NCI-H128 (cell line): ENCODE measurements around the gene DAAM2.

ENCODE experiments used
- DNase-seq: peaks from one replicate; lab custom pipeline; 2025; ENCODE audit not compliant: unreplicated experiment; lab: John Stamatoyannopoulos, UW

Gene DAAM2

DNA sequence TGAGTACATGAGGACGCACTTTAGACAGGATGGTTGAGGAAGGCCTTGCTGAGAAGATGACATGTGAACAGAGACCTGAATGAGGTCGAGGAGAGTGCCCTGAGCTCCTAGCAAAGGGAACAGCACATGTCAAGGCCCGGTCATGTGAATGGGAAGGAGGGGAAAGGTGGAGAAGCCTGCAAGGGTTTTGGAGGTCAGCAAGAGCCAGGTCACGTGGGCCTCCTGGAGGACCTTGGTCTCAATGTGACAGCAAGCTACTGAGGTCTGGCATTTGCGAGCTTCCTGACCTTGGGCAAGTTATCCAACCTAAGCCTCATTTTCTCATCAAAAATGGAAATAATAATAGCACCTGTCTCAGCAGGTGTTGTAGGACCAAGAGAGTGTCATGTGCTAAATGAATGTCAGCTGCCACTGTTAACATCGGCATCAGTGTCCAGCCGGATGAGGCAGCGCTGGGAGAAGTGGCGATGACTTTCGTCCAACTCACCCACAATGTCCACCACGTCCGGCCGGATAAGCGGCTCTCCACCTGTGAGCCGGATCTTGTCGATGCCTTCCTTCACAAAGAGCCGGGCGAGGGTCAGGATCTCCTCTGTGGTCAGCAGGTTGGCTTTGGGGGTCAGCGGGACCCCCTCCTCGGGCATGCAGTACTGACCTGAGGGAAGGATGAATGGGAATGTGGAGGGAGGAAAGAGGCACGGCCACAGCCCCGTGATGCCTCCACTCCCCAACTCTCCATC lies 133.2 kb downstream of the DAAM2 start:
- DNase-seq, result no peak

DNA sequence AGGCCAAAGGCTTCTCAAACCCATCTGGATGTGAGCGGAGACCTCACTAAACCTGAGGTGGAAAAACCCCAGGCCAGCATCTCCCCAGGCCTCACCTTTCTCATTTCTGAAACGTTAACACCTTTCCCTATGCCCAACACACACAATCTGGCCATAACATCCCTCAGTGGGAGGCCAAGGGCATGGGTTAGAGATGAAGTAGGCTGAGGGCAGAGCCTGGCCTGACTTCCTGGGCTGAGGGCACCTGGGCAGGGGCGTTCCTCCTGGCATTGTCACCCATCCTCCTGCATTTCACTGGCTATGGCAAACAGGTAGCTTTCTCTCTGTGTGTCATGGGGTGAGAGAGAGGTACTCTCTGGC lies 133.7 kb downstream of the DAAM2 start:
- DNase-seq, result no peak

DNA sequence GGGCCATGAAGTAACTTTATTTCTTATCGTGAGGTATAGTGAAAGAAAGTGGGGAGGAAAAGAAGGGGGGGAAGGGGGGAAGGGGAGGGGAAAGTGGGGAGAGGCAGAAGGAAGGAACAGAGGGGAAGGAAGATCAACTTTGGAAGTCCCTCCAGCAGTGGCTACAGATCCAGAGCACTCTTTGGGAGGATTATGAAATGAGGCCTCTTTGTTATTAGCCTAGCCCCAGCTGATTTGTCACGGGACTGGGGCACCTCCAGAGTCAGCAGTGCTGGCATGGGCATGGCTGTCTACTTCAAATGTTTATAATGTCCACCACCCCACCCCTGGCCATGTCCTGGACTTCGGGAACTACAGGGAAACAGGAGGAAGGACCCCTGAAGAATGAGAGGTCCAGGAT lies 134.5 kb downstream of the DAAM2 start:
- no peak for DNase-seq

DNA sequence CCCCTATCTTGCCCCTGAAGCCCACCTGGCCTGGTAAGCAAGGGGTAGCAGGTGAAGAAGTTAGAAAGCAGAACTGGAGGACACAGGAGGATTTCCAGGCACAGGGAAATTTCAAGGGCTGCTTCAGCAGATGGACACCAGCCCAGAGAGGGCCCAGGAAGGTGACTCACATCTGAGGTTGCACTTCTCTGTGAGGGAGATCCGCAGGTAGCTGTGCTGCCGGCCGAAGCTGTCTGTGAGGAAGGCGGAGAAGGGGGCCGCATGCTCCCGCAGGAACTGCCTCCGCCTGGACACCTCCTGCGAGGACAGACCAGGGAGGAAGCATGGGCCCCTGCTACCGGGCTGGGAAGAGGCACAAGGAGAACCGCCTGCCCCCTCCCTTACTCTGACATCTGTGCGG lies 135.0 kb downstream of the DAAM2 start:
- no peak for DNase-seq

DNA sequence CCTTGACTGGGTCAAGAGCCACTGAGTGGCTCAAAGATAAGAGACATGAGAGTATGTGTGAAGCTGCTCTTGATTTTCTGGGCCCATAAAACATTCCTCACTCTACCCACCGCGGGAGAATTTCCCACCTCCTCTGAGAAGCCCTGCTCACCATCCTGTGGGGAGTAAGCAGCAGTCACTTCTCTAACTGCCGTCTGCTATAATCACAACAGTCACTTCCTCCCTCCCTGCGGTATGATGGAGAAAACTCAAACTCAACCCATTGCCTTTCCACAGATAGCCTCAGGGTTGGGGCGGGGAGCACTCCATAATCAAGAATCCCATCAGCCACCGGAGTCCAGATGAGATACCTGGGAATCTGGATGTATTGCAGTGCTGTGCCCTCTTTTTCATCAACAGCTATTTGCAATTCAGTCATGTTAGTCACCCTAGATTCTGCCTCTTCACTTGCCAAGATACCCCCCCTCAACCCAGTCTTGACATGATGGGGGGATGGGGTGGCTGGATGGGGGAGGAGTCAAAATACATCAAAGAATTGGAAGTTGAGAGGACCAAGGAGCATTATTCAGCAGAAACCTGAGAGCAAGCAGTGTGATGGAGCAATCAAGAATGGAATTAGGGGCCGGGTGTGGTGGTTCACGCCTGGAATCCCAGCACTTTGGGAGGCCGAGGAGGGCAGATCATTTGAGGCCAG lies 137.0 kb downstream of the DAAM2 start:
- DNase-seq, result no peak

DNA sequence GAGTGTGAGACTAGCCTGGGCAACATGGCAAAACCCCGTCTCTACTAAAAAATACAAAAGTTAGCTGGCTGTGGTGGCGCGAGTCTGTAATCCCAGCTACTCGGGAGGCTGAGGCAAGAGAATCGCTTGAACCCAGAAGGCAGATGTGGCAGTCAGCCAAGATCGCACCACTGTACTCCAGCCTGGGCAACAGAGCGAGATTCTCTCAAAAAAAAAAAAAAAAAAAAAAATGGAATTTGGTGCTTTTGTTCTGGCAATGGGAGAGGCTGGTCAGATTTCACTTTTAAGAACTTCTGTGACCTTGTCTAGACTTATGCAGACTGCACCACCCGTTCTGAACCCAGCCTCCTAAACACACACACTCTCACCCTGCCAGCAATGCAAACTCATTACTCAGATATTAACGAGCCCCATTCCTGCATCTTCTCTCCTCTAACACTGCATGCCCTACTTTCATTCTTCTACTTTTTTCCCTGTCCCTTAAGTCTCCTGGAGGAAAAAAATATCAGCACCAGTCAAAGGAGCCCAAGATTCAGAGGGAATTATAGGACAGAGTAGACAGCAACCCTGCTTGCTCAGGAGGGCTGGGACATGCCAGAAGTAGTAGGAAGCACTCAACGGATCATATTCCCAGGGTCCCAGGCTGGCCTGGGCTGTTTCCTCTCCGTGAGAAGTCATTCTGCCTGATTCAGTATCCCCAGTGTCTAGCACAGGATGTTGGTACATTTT lies 137.7 kb downstream of the DAAM2 start:
- DNase-seq, result no peak

DNA sequence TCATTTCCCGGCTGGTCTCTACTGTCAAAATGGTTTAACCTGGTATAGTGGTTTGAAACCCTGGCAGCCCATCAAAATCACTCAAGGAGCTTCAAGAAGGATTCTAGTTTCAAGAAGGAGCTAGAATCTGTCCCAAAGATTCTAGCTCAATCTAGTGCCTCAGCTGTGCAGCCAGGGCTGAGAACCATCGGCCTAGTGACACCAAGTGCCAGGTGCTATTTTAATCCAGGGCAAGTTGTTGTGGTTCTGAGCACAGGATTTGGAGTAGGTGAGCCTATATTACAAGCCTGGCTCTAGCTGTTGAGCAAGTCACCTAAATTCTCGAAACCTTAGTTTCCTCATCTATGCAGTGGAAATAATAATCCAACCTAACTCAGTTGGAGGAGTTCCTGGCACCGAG lies 138.4 kb downstream of the DAAM2 start:
- no peak for DNase-seq

DNA sequence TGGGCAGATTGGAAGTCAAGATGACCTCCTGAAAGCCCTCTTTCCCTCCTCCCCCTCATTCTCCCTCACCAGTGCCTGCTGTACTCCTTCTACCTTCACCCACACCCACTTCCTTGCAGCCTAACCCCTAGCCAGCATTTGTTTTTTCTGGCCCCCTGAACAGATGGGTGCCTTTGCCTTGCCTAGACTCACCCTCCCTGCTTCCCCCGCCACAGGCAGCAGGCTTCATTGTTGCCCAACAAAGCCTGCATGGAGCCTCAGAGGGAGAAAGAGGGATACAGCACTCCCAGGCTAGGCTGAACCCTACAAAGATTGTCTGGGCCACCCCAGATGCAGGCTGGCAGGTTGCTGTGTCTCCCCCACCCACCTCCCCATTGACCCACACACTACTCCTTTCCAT lies 139.4 kb downstream of the DAAM2 start:
- no peak for DNase-seq

DNA sequence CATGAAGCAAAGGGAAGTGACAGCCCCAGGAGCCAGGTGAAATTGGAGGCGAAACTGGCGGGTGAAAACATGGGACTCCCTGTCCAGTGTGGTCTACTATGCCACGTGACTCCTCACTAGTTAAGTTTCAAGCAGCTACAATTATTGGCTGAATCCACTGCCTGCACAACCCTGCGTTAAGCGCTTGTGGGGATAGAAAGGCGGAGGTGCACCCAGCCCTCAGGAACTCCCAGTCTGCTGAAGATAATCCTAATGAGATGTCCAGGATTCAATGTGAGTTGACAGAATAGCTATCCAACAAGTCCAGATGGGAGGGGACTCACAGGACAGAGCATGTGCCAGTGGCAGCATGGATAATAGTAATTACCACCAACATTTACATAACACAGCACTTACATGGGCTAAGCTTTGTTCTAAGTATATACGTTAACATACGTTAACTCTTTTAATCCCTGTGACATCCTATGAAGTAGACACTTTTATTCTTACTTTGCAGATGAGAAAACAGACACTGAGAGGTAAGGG lies 140.3 kb downstream of the DAAM2 start:
- DNase-seq, result no peak

DNA sequence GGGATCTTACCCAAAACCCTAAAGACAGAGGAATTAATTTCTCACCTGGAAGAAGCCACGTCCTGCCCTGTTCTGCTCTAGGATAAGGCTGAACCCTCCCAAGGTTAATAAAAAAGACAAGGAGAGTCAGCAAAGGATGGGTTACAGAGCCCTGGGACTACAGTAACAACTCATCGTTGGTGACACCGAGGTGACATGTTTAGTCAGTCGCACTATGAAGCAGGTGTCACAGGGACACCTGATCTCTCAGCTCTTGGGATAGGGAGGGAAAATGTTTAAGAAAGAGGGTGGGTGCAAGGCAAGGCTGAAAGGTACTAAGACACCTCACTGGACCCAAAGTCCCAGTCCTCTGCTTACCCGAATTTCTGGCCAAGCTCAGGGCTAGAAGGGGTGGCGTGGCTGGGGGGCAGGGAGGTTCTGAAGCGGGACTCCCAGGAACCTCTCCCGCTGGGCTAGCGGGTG lies 141.5 kb downstream of the DAAM2 start:
- no peak for DNase-seq

DNA sequence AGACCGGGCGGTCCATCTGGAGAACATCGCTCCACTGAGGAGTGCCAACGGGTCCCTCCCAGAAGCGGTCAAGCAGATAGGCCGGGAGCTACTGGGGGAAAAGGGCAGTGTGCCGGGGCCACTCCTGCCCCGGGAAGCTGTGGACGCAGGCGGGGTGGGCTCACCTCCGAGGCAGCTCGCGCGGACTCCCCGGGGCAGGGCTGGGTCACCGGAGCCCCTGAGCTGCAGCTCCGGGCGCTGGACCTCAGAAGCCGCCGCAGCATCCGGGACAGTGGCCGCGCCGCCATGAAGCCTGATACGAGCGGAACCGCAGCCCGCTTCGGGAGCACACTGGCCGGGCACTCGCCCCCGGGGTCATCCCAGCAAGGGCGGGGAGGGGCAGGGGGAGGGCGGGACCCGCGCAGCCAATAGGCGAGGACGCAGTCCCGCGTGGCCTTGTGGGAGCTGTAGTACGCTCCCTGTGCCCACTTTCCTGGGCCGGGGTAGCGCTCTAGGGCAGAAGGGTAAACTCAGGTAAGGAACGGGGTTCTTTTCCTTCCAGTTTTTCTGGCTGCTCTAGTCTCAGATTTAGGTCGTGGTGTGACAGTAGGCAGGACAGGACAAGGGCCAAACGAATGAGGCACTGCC lies 142.1 kb downstream of the DAAM2 start, which contains the start of gene MOCS1:
Gene MOCS1 (minus strand): TSS at position 332 of the 627 bp plus-strand sequence. CDS start 45 bp downstream, at position 287.
- DNase-seq, result peak; percentile 22

DNA sequence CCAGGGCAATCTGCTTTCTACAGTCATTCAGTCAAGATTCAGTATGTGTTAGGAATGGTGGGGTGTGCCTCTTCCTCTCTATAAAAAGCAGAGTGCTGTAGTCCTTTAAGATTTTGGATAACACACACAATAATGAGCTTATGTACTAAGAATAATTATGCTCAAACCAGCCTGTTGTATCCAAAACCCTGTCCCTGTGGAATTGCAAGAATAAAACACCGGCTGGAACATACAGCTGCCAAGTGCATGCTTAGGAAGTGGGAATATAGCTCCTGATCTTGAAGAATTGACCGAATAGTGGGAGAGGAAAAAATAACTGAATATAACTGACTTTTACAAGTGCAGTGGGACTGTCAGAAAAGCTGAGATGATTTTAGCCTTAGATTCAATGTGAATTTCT lies 143.1 kb downstream of the DAAM2 start:
- no peak for DNase-seq

DNA sequence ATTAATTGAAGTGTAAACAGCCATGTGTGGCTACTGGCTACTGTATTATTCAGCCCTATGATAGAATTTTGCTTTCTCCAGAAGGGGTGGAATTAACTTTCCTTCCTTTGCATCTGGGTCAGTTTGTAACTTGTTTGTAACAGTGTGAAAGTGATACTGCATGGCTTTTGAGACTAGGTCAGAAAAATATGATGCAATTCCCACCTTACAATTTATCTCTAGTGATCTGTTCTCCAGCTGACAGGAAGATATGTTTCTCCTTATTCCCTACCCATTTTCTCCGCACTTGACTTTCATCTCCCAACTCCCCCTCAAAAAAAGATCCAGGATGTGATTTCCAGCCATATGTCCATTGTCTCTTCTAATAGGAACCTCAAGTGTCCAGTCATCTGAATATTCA lies 144.7 kb downstream of the DAAM2 start:
- no peak for DNase-seq

DNA sequence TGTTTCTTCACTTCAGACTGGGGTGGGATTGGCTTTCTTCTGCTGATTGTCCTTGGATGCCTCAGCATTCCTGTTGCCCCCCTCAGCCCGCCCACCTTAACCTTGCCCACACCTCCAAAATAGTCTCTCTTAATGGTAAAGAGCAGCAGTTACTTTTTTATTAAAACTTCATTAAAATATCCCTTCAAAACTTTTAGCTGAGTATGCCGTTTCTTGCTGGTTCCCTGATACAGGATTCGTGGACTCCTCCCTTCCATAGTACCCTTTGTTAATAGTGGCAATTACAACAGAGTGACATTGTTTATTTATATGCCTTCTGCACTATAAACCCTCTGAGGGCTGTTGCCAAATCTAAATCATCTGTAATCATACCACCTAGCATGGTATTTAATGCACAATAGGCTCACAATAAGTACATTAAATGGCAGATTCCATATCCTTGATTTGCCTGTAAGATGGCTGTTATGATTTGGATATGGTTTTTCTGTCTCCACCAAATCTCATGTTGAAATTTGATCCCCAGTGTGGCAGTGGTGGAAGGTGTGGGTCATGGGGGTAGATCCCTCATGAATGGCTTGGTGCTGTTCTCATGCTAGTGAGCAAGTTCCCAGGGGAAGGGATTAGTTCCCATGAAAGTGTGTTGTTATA lies 145.6 kb downstream of the DAAM2 start:
- DNase-seq, result no peak

DNA sequence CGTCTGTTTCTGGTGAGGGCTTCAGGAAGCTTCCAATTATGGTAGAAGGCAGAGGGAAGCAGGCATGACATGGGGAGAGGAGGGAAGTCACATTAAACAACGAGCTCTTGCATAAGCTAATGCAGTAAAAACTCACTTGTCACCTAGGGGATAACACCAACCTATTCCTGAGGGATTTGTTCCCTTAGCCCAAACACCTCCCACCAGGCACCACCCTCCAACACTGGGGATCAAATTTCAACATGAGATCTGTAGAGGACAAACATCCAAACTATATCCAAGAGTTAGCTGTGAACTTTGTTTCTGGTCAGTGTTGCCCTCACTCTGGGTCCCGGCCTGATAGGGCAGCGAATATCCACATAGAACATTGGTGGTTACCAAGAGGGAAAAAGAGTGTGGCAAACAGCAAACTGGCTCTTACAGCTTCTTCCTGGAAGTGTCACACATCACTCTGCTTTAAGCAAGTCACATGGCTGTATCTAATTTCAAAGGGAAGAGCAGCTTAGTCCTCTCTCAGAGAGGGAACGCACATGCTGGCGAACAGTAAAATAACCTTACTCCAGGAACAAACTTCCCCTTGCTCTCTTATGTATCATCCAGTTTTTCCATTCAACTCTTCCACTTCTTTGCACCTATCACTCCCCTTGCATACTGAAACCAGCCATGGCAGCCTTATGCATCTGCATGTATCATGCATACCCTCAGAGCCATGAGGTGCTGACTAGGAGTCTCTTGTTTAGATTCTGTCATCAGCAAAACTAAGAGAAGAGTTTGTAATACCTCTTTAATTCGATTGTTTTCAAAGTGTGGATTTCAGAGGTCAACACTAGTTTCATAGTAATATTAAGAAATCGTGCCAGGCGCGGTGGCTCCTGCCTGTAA lies 146.8 kb downstream of the DAAM2 start:
- no peak for DNase-seq

DNA sequence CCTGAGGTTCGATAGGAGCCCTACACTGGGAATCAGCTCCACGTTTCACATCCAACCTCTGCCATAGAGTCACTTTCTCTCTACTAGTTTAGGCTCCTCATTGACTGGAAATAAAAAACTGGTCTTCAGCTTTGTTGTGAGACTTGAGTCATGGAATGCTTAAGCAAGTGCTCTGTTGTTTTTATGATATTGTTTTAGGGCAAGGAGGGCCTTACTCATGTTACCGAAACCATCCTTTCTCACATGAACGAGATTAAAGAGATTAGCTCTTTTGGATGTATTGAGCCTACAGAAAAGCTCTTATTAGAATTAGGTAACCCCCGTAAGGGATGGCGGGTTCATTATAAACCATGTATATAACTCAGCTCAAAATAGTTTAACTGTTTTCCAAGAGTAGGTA lies 149.0 kb downstream of the DAAM2 start:
- no peak for DNase-seq

DNA sequence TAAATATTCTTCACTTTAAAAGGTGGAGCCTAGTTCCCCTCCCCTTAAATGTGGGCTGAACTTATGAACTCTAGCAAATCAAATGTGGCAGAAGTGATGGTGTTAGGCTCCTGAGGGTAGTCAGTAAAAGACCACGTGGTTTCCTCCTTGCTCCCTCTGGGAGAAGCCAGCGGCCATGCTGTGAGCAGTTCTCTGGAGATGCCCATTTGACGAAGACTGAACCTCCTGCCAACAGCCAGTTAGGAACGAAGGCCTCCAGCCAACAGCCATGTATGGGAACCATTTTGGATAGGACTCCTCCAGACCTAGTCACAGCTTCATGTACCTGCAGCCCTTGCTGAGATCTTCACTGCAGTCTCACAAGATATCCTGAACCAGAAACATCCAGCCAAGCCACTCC lies 149.6 kb downstream of the DAAM2 start:
- DNase-seq, result no peak

DNA sequence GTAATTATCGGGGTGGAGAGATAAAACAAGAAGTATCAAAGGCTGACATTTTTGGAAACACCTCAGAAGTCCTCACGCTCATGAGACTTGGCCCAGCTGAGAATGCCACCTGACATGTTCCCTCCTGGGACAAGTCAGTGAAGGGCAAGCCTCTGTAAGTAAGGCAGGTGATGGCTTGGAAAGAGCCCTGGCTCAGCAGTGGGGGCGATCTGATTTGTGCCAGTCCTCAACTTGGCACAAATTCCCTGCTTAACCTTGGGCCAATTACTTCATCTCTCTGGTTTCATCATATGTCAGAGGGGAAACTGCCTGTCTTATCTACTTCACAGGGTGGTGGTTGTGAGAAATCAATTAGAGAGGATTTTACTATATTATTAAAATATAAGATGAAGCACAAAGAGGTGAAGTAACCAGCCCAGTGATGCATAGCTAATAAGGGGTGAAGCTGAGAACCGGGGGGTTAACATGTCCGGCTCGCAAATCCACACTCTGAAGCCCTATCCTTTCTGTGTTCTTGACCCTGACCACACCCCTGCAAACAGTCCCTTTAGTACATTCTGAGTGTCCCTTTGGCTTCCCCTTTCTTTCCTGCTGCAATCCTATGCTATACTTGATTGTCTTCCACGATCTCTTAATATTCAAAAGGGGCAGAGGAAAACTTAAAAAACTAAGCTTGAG lies 150.9 kb downstream of the DAAM2 start:
- DNase-seq, result no peak

DNA sequence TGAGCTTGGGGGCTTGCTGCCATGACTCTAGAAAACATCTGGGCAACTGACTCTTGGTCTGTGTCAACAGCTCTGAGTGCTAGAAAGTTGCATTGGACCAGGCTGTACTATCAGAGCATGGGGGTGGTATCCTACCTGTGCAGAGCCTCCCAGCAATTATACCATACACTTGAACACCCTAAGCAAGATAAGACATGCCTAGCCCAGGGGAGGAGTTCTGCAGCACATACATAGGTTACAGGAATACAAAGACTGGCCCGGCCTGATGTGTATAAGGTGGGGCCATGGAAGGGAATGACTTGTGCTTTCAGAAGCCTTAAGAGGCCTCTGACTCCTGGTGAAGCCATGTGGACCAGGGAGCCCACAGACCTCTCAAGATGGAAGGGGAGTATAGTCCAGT lies 153.4 kb downstream of the DAAM2 start:
- DNase-seq, result no peak
